HUES48 (cell line): ENCODE measurements around the gene MPND.

Experiments used
- H3K27ac ChIP-seq: one replicate; pipeline ENCODE4 v1.7.0; 2013; ENCODE audit warnings: low read depth, low read length, inconsistent platforms
- H3K27me3 ChIP-seq: 2 replicates; pipeline ENCODE4 v1.6.1; 2013; ENCODE audit warnings: mild to moderate bottlenecking, low read length; ENCODE audit not compliant: control insufficient read depth, insufficient read depth
- H3K36me3 ChIP-seq: 2 replicates; pipeline ENCODE4 v1.6.1; 2013; ENCODE audit warnings: low read length; ENCODE audit not compliant: control insufficient read depth, insufficient read depth
- H3K4me1 ChIP-seq: 2 replicates; pipeline ENCODE4 v1.6.1; 2013; ENCODE audit warnings: mild to moderate bottlenecking, low read length; ENCODE audit not compliant: control insufficient read depth, insufficient read depth
- H3K4me3 ChIP-seq: 2 replicates; pipeline ENCODE4 v1.5.1; 2013; ENCODE audit warnings: mild to moderate bottlenecking, low read depth, low read length
- H3K9ac ChIP-seq: 2 replicates; pipeline ENCODE4 v1.6.1; 2013; ENCODE audit warnings: mild to moderate bottlenecking, low read depth, low read length, moderate library complexity
- H3K9me3 ChIP-seq: 2 replicates; pipeline ENCODE4 v1.6.1; 2013; ENCODE audit warnings: low read length; ENCODE audit not compliant: control insufficient read depth, insufficient read depth

The MPND gene

DNA sequence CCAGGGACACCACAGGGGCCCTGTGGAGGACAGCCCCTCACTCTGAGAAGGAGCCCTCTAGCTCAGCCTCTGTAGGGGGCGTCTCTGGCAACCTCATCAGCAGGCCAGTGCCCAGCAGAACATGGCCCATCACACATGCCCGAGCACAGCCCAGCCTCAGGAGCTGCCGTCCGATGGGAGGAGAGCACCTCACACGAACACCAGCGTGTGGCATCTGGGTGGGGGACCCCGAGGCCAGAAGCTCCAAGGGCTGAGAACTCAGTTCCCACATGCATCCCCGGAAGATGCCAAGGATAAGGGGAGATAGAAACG lies 45.7 kb downstream of the MPND start:
- H3K9ac ChIP-seq = no peak overlapping the region
- 0 out of 2 replicates have a peak, but pooled peaks cover under 1% of the 10 kb centered on the region for H3K36me3 ChIP-seq
- no peaks in the 10 kb centered on the region; the same call in 1 of the 2 replicates for H3K27me3 ChIP-seq
- H3K4me3 ChIP-seq = no peak overlapping the region
- H3K4me1 ChIP-seq = peaks cover 31% of the 10 kb centered on the region
- H3K9me3 ChIP-seq = no peaks in the 10 kb centered on the region
- H3K27ac ChIP-seq = no peak overlapping the region

GRCh38 chr19:4389511-4390016 lies 46.2 kb downstream of the MPND start:
- Histone ChIP-seq H3K9ac (no peak overlapping the region), H3K36me3 (no peaks in the 10 kb centered on the region)

DNA sequence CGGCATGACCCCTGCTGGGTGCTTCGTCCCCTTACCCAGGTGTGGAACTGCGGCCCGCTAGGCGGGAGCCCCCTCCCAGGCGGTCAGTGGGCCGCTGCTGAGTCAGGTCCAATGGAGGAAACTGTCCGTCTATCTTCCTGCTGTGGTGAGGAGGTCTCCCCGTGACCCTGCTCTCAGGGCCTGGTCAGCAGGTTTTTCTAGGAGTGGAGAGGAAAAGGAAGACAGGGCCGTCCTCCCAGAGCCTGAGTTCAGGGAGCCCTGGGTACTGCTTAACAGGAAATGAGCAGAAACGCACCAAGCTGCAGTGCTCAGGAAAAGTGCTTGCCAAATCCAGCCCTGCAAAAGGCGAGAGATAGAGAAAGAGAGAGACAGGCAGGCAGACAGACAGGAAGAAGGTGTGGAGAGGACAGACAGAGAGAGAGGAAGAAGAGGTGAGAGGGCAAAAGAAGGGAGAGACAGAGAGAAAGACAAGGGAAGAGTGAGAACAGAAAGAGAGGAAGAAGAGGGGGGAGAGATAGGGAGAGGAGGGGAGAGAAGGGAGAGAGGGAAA lies 46.7 kb downstream of the MPND start:
- peaks cover 40% of the 10 kb centered on the region for H3K4me1 ChIP-seq
- H3K9me3 ChIP-seq = no peaks in the 10 kb centered on the region
- peak overlapping the region; percentile 3; the same call in 1 of the 2 replicates for H3K4me3 ChIP-seq
- peaks cover 2% of the 10 kb centered on the region; the same call in 1 of the 2 replicates for H3K36me3 ChIP-seq
- peak overlapping the region; percentile 85 for H3K27ac ChIP-seq
- no peaks in the 10 kb centered on the region; the same call in 1 of the 2 replicates for H3K27me3 ChIP-seq
- H3K9ac ChIP-seq = no peak overlapping the region

More at GRCh38 chr19:4389511-4390016, 46.2 kb downstream of the MPND start:
- H3K4me3 ChIP-seq = no peak overlapping the region
- peaks cover 36% of the 10 kb centered on the region for H3K4me1 ChIP-seq
- H3K27ac ChIP-seq = peak overlapping the region; percentile 85
- H3K27me3 ChIP-seq = no peaks in the 10 kb centered on the region; the same call in 1 of the 2 replicates
- no peaks in the 10 kb centered on the region for H3K9me3 ChIP-seq

GRCh38 chr19:4390567-4391305 lies 47.4 kb downstream of the MPND start:
- peak overlapping the region; percentile 35 for H3K4me3 ChIP-seq
- H3K27me3 ChIP-seq = no peaks in the 10 kb centered on the region; the same call in 1 of the 2 replicates
- H3K4me1 ChIP-seq = peaks cover 40% of the 10 kb centered on the region
- H3K36me3 ChIP-seq = peaks cover 5% of the 10 kb centered on the region; the same call in 1 of the 2 replicates
- H3K9ac ChIP-seq = no peak overlapping the region
- H3K27ac ChIP-seq = peak overlapping the region; percentile 85
- no peaks in the 10 kb centered on the region for H3K9me3 ChIP-seq

GRCh38 chr19:4391306-4391693 lies 47.9 kb downstream of the MPND start:
- Histone ChIP-seq H3K4me1 (peaks cover 40% of the 10 kb centered on the region), H3K9me3 (no peaks in the 10 kb centered on the region), H3K36me3 (peaks cover 8% of the 10 kb centered on the region; the same call in 1 of the 2 replicates), H3K27me3 (no peaks in the 10 kb centered on the region; the same call in 1 of the 2 replicates), H3K9ac (no peak overlapping the region), H3K4me3 (no peak overlapping the region), H3K27ac (peak overlapping the region; percentile 85)

GRCh38 chr19:4391701-4392483 lies 48.5 kb downstream of the MPND start:
- no peak overlapping the region for H3K9ac ChIP-seq
- no peak overlapping the region for H3K4me3 ChIP-seq
- H3K27ac ChIP-seq = no peak overlapping the region
- no peaks in the 10 kb centered on the region for H3K9me3 ChIP-seq
- no peaks in the 10 kb centered on the region; the same call in 1 of the 2 replicates for H3K27me3 ChIP-seq
- H3K4me1 ChIP-seq = peaks cover 40% of the 10 kb centered on the region
- H3K36me3 ChIP-seq = peaks cover 10% of the 10 kb centered on the region; the same call in 1 of the 2 replicates

DNA sequence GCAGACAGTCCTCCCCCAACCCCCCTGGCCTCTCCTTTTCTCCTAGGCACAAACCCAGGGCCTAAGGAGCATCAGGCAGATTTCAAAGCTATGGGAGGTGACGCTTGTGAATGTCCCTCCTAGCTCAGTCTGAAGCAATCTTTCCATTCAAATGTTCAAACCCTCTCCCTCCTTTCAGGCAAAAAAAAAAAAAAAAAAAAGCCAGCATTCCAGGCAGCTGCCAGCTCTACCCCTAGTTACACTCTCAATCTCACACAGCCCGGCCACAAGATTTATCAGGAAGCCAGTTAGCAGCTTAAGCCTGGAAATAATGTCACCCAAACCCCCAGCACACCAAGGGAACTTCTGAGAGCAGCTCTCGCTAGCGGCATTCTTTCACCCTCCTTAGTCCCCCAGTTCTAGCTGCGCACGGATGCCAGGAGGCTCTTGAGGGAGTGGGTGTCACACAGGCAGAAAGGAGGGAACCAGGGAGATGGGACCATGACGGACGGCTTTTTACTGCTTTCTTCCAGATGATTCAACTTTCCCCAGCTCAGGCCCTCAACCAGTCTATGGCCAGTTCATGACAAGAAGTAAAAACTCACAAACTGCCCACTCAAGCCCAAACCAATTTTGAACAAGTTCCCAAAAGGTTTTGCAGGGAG lies 50.7 kb downstream of the MPND start:
- Histone ChIP-seq H3K36me3 (peaks cover 12% of the 10 kb centered on the region; the same call in 1 of the 2 replicates), H3K27ac (peak overlapping the region; percentile 44), H3K27me3 (no peaks in the 10 kb centered on the region; the same call in 1 of the 2 replicates), H3K9ac (no peak overlapping the region), H3K9me3 (no peaks in the 10 kb centered on the region), H3K4me3 (no peak overlapping the region), H3K4me1 (peaks cover 40% of the 10 kb centered on the region)

- Histone ChIP-seq H3K27me3 (no peaks in the 10 kb centered on the region; the same call in 1 of the 2 replicates), H3K4me3 (no peak overlapping the region), H3K9ac (no peak overlapping the region), H3K36me3 (peaks cover 12% of the 10 kb centered on the region; the same call in 1 of the 2 replicates), H3K9me3 (no peaks in the 10 kb centered on the region), H3K27ac (no peak overlapping the region), H3K4me1 (peaks cover 18% of the 10 kb centered on the region)
These were observed 53.8 kb downstream of the MPND start for GRCh38 chr19:4396949-4397783.

- H3K4me3 ChIP-seq = peak overlapping the region; percentile 77
- no peaks in the 10 kb centered on the region for H3K9me3 ChIP-seq
- H3K4me1 ChIP-seq = peaks cover 14% of the 10 kb centered on the region
- peaks cover 20% of the 10 kb centered on the region; the same call in 1 of the 2 replicates for H3K36me3 ChIP-seq
- peak overlapping the region; percentile 75 for H3K27ac ChIP-seq
- no peaks in the 10 kb centered on the region for H3K27me3 ChIP-seq
- peak overlapping the region; percentile 67 for H3K9ac ChIP-seq
These were observed 56.4 kb downstream of the MPND start for GRCh38 chr19:4399812-4400134.
